ENCODE measurements around the gene TEAD3.

TEAD3 gene

DNA sequence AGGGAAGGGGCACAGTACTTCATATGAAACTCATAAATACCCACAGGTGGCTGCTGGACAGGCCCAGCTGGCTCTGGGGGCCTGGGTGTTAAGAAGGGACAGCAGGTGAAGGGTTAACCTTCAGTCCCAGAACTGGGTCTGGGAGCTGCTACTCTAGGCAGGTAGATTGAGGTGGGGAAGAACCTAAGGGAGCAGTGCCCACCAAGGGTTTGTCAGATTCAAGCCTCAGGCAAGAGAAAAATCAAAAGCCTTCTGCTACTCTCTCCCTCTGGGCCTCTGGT is 23.1 kb downstream of the TEAD3 start:
- no peak for DNase-seq

DNA sequence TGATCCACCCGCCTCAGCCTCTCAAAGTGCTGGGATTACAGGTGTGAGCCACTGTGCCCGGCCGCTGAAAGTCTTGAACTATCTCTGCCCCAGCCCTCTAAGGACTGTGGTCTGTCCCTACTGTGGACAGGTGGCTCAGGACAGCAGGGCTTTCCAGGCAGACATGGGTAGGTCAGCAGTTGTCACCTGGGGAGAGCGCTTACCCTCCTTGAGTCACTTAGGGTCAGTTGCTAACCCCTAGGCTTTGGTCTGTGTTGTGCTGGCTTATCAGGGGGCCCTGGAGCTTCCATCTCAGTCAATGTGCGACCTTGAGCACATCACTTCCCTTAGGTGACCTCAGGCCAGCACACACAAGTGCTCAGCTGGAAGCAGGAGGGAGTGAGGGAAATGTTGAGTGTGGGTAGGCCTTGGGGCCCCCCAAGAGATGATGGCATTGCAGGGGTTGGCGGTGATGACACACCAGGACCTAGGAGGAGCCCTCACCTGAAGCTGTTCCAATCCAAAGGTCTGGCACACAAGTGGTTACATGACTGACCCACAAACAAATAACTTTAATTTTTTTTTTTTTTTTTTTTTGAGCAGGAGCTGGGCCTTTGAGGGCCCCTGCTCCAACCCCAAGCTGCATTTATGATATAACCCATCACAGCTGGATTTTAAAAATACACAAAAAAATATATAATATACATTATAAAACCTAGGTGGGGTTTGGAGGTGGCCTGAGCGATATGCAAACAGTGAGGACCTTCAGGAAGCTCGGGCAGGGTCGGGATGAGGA is 23.6 kb downstream of the TEAD3 start:
- DNase-seq = no peak

DNA sequence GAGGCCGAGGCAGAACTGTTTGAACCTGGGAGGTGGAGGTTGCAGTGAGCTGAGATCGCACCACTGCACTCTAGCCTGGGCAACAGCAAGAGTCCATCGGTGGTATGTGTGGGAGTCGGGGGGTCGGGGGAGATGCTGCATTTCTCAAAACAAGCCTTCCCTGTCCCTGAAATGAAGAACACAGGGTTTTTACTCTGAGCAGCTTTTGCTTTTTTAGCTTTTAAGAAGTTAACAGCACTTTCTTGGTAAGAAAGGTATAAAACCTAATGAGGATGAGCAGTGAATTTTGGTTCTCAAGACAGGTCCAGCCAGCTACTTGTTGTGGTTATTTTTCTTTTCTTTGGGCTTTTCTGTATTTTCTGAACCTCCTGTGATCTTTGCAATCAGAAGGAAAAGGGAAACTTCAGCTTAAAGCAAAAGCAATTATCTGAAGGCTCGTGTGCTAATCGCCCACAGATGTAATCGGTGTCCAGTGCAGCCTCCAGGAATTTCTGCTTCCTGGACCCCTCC is 25.0 kb downstream of the TEAD3 start:
- DNase-seq = no peak

- peak; percentile 23 for DNase-seq
Observed at GRCh38 chr6:35470663-35471120, 26.2 kb downstream of the TEAD3 start.

DNA sequence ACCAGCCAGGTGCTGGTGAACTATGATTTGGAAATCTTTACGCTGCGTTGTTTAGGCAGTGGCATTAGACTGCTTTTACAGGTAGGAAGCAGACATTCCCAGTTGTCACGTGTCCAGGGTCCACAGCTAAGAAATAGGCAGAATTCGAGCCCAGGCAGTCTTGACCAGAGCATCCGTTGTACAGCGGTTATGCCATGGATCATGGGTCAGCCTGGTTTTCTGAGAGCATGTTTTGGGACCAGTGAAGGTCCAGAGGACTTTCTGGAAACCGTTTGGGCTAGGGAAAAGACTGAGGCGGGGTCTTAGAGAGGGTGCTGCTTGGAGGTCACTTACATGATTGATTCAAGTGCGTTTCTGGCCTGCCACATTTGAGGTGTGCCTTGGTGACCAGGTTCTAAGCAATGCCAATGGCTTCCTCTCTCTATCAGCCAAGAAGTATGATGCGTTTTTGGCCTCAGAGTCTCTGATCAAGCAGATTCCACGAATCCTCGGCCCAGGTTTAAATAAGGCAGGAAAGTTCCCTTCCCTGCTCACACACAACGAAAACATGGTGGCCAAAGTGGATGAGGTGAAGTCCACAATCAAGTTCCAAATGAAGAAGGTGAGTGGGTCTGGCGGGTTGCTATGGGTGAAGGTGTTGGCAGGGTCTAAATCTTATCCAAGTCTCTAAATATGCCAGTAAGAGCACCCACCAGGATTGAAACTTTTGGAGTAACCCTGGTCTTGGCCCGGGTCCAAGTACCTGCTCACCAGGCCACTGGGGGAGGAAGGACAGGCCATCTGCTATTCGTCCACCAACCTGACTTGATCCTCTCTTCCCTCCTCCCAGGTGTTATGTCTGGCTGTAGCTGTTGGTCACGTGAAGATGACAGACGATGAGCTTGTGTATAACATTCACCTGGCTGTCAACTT is 26.9 kb downstream of the TEAD3 start:
- no peak for DNase-seq

GRCh38 chr6:35468980-35469750 is 27.7 kb downstream of the TEAD3 start:
- peak; percentile 21 for DNase-seq

- peak; percentile 98 for DNase-seq
Observed at GRCh38 chr6:35468181-35468979, 28.5 kb downstream of the TEAD3 start, which contains the start of gene RPL10A. RPL10A (plus strand) TSS chr6:35468401; CDS start chr6:35468435, 34 bp downstream.

- DNase-seq = no peak
Observed at GRCh38 chr6:35465646-35466045, 31.2 kb downstream of the TEAD3 start.

GRCh38 chr6:35463292-35463691 is 33.6 kb downstream of the TEAD3 start:
- no peak for DNase-seq

DNA sequence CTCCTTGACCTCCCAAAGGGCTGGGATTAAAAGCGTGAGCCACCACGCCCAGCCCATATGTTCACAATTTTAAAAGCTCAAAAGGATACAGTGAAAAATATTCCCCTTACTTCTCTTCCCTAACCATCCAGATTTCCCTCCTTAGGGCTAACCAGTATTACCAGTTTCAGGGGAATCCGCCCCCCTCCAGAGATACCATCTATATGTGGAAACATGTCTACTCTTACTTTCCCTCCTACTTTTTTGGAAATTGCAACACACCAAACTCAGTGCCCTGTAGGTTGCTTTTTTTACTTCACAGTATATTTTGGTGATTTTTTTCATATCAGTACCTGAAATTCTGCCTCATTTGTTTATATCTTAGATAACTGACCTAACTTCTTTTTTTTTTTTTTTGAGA is 35.6 kb downstream of the TEAD3 start:
- no peak for DNase-seq

DNA sequence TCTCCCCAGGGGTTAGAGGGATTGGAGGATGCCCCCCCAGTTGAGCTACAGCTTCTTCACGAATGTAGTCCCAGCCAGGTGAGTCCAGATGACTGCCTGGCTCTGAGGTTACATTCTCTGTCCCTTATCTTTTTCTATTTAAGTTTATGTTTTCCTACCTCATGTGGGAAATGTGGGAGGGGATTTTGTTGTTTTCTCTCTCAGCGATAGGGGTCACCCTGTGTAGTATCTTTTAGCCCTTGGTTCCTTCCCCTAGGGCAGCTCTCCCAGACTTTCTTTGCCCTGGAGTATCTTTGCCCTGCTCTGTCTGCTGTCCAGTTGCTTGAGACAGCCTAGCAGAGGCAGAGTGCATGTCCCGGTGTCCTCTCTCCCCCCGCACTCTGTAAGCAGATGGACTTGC is 39.0 kb downstream of the TEAD3 start:
- no peak for DNase-seq

DNA sequence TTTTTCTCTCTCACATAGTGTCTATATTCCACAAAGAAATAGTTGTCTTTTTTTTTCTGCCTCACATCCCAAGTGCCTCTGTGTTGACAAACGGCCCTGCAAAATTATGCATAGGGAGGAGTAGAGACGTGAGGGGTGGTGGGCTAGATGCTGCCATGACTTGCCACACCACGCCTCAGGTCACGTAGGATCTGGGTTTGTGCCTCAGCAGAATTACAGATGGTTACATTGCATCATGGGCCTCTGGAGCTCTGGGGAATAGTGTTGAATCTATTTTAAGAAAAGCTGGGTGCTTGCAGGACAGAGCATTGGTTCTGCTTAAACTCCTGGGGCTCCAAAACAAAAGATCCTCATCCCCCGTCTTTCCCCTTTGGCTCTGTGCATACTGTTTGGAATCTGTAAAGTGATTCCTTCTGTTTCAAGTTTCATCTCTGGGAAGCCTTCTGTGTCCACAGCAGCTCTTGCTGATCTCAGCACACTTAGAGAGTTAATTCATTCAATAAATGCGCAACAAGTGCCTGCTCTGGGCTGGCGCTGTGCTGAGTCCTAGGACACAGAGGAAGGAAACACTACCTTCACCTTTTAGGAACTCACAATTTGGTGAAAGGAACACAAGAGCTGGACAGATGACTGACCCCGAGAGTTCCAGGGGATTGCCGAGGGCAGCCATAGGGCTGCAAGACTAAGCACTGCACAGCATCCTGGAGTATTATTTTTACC is 42.3 kb downstream of the TEAD3 start:
- no peak for DNase-seq

DNA sequence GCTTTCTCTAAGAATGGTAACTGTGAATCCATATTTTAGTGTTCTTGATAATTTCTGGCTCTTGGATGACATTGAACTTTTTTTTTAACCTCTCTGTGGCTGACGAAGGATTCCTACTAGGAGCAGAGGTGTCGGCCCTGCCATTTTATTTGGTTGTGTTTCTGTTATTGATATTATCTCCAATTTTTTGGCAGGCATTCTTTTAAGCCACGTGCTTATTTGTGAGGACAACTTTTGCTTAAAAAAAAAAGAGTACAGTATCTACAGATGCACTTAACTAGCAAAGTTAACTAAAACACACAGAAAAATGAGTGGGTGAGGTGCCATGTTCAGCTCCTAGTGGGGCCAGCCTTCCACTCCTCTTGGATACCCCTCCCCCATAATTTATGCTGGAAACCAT is 43.6 kb downstream of the TEAD3 start:
- no peak for DNase-seq

DNA sequence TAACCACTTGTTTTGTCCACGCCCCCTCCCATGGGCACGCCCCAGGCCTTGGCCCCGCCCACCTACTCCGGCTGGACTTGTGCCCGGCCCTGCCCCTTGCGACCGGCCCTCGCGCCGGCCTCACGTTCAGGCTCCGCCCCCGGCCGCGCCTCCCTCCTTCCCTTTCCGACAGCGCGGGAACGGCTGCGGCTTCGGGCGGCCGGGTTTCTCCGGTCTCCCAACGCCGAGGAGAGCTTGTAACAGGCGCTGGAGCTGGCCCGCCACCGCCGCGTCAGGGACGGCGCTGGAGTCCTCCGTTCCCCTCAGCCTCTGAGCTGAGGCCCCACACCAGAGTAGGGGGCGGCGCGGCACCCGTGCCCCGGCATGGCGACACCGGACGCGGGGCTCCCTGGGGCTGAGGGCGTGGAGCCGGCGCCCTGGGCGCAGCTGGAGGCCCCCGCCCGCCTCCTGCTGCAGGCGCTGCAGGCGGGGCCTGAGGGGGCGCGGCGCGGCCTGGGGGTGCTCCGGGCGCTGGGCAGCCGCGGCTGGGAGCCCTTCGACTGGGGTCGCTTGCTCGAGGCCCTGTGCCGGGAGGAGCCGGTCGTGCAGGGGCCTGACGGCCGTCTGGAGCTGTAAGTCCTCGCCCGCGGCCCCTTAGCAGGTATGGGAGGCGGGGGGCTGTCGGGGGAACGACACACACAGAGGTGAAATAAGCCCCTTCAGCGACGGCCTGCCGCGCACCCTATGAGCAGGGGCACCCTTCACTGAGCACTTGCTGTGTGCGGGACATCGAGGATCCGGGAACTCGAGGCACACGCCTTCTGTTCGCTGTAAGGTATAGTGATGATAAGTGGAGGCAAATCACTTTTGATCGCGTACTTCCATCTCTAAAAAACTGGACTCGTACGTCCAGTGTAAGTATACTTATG is 44.4 kb downstream of the TEAD3 start, which contains the start of gene FANCE:
Gene FANCE (plus strand): TSS at position 156 of the 908 bp plus-strand sequence. CDS start 208 bp downstream, at position 364.
- peak; percentile 94 for DNase-seq

GRCh38 chr6:35451354-35452182 is 45.3 kb downstream of the TEAD3 start:
- no peak for DNase-seq

GRCh38 chr6:35449287-35449881 is 47.5 kb downstream of the TEAD3 start:
- peak; percentile 80 for DNase-seq

DNA sequence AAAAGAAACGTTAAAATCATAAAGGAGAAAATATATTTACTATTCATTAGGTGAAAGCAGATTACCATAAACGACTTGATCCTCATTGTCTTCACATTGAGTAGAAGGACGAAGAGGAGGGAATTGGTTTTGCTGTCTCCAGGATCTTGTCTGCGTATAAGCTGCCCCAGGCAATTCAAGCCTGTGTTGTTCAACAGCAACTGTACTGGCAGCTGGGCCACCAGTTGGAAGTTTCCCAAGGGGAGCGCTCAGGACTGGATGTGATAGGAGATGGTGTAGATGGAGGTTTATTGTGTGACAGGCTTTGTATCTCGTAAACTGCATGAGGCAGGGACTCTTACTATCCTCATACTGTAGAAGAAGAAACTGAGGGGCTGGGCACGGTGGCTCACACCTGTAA is 48.7 kb downstream of the TEAD3 start:
- DNase-seq = no peak

GRCh38 chr6:35445691-35446090 is 51.2 kb downstream of the TEAD3 start:
- DNase-seq = peak; percentile 9
